ENCODE data around the gene KHNYN.

DNA sequence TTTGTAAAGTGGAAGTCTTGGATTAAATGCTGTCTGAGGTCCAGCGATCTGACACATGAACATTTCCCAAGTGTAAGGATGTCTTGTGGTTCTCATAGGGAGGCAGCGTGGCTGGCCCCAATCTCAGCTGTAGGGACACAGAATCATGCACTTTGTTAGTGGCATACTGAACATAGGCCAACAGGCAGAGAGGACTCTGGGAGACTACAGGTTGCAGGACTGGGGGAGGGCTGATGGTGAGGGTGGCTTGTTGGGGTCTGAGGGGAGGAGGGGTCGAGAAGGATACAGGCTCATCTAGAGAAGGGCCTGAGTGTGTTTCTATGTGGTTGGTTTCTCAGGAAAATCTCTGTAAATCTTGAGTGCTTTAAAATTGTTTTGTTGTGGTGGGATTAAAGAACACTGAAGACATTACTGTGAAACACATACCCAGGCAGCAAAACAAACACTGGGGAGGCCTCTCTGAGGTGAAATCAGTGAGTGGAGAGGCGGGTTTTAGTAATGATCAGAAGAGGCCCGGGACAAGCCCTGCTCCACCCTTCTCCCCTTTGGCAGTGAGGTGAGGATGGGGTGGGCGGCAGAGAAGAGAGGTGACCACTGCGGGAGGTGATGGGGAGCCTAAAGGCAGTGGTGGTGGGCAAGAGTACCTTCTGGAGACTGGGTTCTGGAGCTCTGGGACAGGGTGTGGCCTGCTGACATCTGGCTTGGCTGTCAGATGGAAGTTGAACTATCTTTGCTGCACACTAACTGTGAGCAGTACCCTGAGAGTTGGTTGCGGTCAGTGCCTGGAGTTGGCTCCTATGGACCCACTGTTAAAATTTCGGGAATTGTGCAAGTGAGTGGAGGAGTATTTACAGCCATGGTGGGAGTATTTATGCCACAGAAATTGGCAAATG is 27.7 kb upstream of the KHNYN start:
- TF ChIP-seq, protein P1, sequence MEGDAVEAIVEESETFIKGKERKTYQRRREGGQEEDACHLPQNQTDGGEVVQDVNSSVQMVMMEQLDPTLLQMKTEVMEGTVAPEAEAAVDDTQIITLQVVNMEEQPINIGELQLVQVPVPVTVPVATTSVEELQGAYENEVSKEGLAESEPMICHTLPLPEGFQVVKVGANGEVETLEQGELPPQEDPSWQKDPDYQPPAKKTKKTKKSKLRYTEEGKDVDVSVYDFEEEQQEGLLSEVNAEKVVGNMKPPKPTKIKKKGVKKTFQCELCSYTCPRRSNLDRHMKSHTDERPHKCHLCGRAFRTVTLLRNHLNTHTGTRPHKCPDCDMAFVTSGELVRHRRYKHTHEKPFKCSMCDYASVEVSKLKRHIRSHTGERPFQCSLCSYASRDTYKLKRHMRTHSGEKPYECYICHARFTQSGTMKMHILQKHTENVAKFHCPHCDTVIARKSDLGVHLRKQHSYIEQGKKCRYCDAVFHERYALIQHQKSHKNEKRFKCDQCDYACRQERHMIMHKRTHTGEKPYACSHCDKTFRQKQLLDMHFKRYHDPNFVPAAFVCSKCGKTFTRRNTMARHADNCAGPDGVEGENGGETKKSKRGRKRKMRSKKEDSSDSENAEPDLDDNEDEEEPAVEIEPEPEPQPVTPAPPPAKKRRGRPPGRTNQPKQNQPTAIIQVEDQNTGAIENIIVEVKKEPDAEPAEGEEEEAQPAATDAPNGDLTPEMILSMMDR (IDR thresholded peaks at IDR 0.05), result no peak
- no peak for TF ChIP-seq POLR2A (IDR thresholded peaks at IDR 0.05)
